ENCODE data around the gene DBR1. TPM values are rescaled to one million over a fixed set of nuclear protein-coding genes. Genes with fewer than 3 reads are reported as not detected.

DBR1 gene
- total and polyA plus RNA-seq, 9 of the 15 experiments (the other 6 are each of a cell fraction or from before 2014, with no cell fraction given): 2.7 to 14.1 (median 10.9) TPM

DNA sequence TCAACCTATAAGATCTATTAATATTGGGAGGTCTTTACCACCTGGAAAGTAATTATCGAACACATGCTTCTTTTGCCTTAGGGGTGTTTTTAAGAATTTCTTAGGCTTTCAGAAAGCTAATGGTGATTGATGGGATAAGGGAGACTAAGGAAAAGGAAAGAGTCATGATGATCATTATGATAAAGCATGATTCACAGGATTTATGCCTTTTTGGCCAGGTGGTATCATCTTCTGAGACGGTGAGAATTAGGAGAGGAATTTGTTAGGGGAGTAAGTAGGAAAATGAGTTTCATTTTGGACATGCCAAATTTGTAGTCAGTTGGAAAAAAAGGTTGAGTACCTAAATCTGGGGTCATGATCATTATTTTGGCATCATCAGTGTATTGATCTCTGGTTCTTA is 21.3 kb upstream of the DBR1 start:
- Histone ChIP-seq H3K27me3 (ENCODE audit: control insufficient read depth in 2 of 2, insufficient read depth in 2 of 2, low read length in 2 of 2) (no peaks in the 10 kb centered on the region), H3K4me2 (ENCODE audit: insufficient read depth, low read length) (no peak overlapping the region), H3K79me2 (ENCODE audit: control insufficient read depth, insufficient read depth, low read length) (peaks cover 90% of the 10 kb centered on the region), H3K4me3 (no peak overlapping the region), H2AFZ (ENCODE audit: low read depth, low read length) (no peak overlapping the region), H4K20me1 (replicated peaks; ENCODE audit: control insufficient read depth, insufficient read depth, low read length) (peaks cover 12% of the 10 kb centered on the region), H3K9me3 (replicated peaks; ENCODE audit: control insufficient read depth, insufficient read depth, low read depth, low read length) (no peaks in the 10 kb centered on the region), H3K36me3 (ENCODE audit: control insufficient read depth, insufficient read depth, low read length) (peaks cover 26% of the 10 kb centered on the region), H3K9ac (ENCODE audit: insufficient read depth in 1 of 2, low read depth in 2 of 2, low read length in 2 of 2) (no peak overlapping the region), H3K9me1 (ENCODE audit: control insufficient read depth, insufficient read depth, low read length) (no peaks in the 10 kb centered on the region), H3K4me1 (replicated peaks in 1 of 2; ENCODE audit: control insufficient read depth in 2 of 2, insufficient read depth in 2 of 2, low read length in 2 of 2) (peaks cover 14 to 24% of the 10 kb centered on the region in 2 experiments), H3K27ac (ENCODE audit: extremely low read depth, low read depth, low read length) (no peak overlapping the region)
- in situ Hi-C loops (cut with MboI): no loop called here
- ATAC-seq (no peak), DNase-seq (ENCODE audit: extremely low read depth in 1 of 4, low spot score in 3 of 4) (no peak), FAIRE-seq (no peak)
- TF ChIP-seq, protein P1, sequence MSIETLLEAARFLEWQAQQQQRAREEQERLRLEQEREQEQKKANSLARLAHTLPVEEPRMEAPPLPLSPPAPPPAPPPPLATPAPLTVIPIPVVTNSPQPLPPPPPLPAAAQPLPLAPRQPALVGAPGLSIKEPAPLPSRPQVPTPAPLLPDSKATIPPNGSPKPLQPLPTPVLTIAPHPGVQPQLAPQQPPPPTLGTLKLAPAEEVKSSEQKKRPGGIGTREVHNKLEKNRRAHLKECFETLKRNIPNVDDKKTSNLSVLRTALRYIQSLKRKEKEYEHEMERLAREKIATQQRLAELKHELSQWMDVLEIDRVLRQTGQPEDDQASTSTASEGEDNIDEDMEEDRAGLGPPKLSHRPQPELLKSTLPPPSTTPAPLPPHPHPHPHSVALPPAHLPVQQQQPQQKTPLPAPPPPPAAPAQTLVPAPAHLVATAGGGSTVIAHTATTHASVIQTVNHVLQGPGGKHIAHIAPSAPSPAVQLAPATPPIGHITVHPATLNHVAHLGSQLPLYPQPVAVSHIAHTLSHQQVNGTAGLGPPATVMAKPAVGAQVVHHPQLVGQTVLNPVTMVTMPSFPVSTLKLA (conservative IDR thresholded peaks at IDR 0.05): no peak
- no peak for TF ChIP-seq SMC3 (conservative IDR thresholded peaks at IDR 0.05; ENCODE audit: insufficient read depth, low read depth, low read length)
- TF ChIP-seq FIP1L1 (IDR thresholded peaks at IDR 0.05; ENCODE audit: low read depth, low read length, poor library complexity, severe bottlenecking): no peak
- TF ChIP-seq, protein P2, sequence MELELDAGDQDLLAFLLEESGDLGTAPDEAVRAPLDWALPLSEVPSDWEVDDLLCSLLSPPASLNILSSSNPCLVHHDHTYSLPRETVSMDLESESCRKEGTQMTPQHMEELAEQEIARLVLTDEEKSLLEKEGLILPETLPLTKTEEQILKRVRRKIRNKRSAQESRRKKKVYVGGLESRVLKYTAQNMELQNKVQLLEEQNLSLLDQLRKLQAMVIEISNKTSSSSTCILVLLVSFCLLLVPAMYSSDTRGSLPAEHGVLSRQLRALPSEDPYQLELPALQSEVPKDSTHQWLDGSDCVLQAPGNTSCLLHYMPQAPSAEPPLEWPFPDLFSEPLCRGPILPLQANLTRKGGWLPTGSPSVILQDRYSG (tag; conservative IDR thresholded peaks at IDR 0.05; ENCODE audit: low read depth): no peak
- no peak for TF ChIP-seq ZEB2 (IDR thresholded peaks at IDR 0.05)
- no peak for TF ChIP-seq NFE2L1 (tag; IDR thresholded peaks at IDR 0.05; ENCODE audit: borderline replicate concordance, low read depth)
- no peak for TF ChIP-seq FUS (optimal IDR thresholded peaks at IDR 0.05; ENCODE audit: low read depth, low read length)
- no peak for TF ChIP-seq ETV1 (tag; conservative IDR thresholded peaks at IDR 0.05; ENCODE audit: low read depth)
- TF ChIP-seq, protein P3, sequence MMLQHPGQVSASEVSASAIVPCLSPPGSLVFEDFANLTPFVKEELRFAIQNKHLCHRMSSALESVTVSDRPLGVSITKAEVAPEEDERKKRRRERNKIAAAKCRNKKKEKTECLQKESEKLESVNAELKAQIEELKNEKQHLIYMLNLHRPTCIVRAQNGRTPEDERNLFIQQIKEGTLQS (IDR thresholded peaks at IDR 0.05): no peak
- TF ChIP-seq, protein P3 (CRISPR knock-in tag; conservative IDR thresholded peaks at IDR 0.05): no peak
- TF ChIP-seq ZNF583 (CRISPR knock-in tag; IDR thresholded peaks at IDR 0.05): no peak
- no peak for TF ChIP-seq ZNF778 (CRISPR knock-in tag; IDR thresholded peaks at IDR 0.05)
- no peak for TF ChIP-seq PTRF (tag; IDR thresholded peaks at IDR 0.05)
- no peak for TF ChIP-seq SP2 (IDR thresholded peaks at IDR 0.05; ENCODE audit: extremely low read depth, low read depth, low read length, poor library complexity, severe bottlenecking)
- TF ChIP-seq PCBP1 (IDR thresholded peaks at IDR 0.05; ENCODE audit: low read depth, low read length, poor library complexity, severe bottlenecking): no peak
- TF ChIP-seq, protein P4, sequence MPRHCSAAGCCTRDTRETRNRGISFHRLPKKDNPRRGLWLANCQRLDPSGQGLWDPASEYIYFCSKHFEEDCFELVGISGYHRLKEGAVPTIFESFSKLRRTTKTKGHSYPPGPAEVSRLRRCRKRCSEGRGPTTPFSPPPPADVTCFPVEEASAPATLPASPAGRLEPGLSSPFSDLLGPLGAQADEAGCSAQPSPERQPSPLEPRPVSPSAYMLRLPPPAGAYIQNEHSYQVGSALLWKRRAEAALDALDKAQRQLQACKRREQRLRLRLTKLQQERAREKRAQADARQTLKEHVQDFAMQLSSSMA (CRISPR knock-in tag; IDR thresholded peaks at IDR 0.05): no peak
- no peak for TF ChIP-seq ZNF143 (CRISPR knock-in tag; IDR thresholded peaks at IDR 0.05)
- TF ChIP-seq MCM5 (IDR thresholded peaks at IDR 0.05; ENCODE audit: low read depth): no peak
- intact Hi-C loops (cut with micrococcal nuclease): no loop called here
- ChIA-PET POLR2A (no interaction called here), CTCF (ENCODE audit: low intra/inter-chr PET ratio) (no interaction called here)
- BruUV-seq (replicated peaks): no TSS peak
- WGBS (ENCODE audit: insufficient coverage, low coverage, missing lambda C conversion rate): 78% methylated on average over 2 of the region's 2 CpGs

Measured in K562 (cell line).